GM10266 (cell line): ENCODE results near the gene PHTF1.

Experiments
- DNase-seq: peaks from one replicate; pipeline ENCODE4 v3.0.0; 2012; ENCODE audit errors: extremely low spot score
- TF ChIP-seq, protein P1 (sequence below): IDR thresholded peaks from 2 replicates; pipeline ENCODE4 v1.5.1; 2012; ENCODE audit warnings: mild to moderate bottlenecking, low read depth; ENCODE audit not compliant: control insufficient read depth, insufficient read depth; ENCODE audit errors: missing control alignments

Gene PHTF1

GRCh38 chr1:113684153-113684541, 75.1 kb downstream of the PHTF1 start:
- no peak for DNase-seq
- TF ChIP-seq, protein P1, sequence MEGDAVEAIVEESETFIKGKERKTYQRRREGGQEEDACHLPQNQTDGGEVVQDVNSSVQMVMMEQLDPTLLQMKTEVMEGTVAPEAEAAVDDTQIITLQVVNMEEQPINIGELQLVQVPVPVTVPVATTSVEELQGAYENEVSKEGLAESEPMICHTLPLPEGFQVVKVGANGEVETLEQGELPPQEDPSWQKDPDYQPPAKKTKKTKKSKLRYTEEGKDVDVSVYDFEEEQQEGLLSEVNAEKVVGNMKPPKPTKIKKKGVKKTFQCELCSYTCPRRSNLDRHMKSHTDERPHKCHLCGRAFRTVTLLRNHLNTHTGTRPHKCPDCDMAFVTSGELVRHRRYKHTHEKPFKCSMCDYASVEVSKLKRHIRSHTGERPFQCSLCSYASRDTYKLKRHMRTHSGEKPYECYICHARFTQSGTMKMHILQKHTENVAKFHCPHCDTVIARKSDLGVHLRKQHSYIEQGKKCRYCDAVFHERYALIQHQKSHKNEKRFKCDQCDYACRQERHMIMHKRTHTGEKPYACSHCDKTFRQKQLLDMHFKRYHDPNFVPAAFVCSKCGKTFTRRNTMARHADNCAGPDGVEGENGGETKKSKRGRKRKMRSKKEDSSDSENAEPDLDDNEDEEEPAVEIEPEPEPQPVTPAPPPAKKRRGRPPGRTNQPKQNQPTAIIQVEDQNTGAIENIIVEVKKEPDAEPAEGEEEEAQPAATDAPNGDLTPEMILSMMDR = no peak

DNA sequence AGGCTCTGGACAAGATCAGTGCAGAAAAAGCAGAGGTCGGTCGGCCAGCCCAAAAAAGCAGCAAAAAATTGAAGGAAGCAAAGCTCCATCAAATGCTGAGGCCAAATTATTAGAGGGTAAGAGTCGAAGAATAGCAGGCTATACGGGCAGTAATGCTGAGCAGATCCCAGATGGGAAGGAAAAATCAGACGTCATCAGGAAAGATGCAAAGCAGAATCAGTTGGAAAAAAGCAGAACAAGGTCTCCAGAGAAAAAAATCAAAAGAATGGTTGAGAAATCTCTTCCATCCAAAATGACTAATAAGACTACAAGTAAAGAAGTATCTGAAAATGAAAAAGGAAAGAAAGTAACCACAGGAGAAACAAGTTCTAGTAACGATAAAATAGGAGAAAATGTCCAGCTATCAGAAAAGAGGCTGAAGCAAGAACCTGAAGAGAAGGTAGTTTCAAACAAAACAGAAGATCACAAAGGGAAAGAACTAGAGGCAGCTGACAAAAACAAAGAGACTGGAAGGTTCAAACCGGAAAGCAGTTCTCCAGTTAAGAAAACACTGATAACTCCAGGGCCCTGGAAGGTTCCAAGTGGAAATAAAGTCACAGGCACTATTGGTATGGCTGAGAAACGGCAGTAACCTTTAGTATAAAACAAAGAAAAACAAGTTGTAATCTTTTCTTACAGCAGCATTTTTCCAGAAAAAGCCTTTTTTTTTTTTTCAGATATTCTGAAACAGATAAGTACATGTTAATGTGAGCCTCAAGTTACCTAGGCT, 75.7 kb downstream of the PHTF1 start:
- no peak for DNase-seq
- TF ChIP-seq, protein P1 = no peak

DNA sequence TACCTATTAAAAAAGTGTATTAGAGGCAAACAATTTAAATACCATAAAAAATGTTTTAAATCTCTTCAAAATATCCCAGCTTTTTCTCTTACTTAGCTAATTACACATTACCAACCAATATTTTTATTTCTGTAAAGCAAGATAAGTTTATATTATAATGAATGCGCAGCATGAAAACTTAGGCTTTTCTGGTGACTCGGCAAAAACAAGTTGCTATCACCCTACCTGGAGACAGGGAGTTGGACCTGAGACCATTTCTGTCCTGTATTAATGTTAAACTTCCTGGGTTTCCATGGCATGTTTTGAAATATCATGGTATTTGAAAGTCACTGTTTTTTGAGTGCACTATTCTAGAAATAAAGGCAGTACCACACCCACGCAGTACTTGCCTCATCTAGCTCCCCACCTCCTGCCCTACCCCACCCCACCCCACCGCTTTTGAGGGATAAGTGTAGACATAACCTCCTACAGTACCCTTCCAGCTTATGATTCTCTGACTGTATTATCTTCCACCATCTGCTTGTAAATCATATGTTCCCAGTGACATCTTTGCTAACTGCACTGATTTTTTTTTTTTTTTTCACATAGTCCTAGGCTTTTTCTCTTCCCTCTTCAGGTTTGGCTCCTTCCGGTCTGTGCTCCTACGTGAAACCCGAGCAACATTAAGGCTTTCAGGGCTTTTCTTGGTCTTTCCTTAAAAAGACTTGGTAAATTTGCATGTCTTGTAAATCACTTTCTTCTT, 77.5 kb downstream of the PHTF1 start:
- TF ChIP-seq, protein P1 = no peak
- no peak for DNase-seq

GRCh38 chr1:113678159-113678469, 81.2 kb downstream of the PHTF1 start:
- TF ChIP-seq, protein P1 = no peak
- no peak for DNase-seq

DNA sequence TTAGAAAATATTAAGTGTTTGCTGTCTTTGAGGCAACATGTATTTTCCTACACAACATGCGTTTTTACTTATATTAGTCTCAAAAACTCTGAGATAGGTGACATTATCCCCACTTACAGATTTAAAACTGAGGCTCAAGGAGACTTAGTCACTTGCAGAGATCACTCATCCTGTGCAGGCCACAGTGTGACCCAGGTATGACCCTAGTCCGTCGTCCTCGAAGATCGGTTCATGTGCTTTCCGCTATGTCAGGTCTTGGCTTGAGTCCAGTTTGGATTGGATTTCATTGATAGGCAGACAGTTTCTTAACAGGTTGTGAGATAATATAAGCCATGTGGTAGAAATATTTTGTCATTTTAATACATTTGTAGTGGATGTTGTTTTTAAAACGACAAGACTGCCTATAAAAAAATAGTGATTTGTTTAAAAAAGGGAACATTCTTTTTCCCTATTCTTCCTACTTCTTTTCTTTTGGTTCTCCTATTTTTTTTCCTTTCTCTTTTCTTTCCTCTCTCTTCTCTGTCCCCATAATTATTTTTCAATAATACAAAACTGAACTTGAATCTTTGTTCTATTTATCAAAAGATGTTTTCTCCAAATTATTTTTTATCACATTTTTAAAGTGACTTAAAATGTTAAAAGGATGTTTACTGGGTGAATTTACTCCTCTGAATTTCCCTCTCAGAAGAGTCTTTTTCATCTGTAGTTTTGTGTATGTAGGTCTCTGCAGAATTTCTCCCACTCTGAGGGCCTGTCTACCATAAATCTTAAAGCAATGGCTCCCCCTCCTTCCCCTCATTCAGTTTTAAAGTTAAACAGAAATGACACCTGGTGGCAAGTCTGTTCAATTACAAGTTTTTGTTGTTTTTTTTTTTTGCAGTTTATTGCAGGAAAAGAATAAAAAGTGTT, 81.8 kb downstream of the PHTF1 start:
- TF ChIP-seq, protein P1 = peak; percentile 47
- DNase-seq = peak; percentile 47

- no peak for DNase-seq
- TF ChIP-seq, protein P1 = no peak
Measured at GRCh38 chr1:113676524-113676923, 82.8 kb downstream of the PHTF1 start.
